Keratinocyte (primary cell): ENCODE results near the gene ALG1L2. TPM values are rescaled to one million over a fixed set of nuclear protein-coding genes. Genes with fewer than 3 reads are reported as not detected.
"Not testable (repeated sequence)": the region's sequence is repeated elsewhere in the genome, so short reads cannot be mapped to it uniquely, and the experiment has no call there.

ENCODE experiments used
- DNase-seq: peaks from one replicate; pipeline ENCODE4 v3.0.0-alpha.2; 2011; ENCODE audit warnings: low read depth, missing footprints, low spot score
- FAIRE-seq: peaks from 2 replicates; lab custom pipeline; 2011; peaks lifted over from hg19 to GRCh38; lab: Jason Lieb, UNC
- H2AFZ ChIP-seq: 2 replicates; pipeline ENCODE4 v1.6.0; 2012; ENCODE audit warnings: low read length, control low read depth, inconsistent platforms; ENCODE audit not compliant: control insufficient read depth
- H3K27ac ChIP-seq: 2 replicates; pipeline ENCODE4 v1.5.1; 2011; ENCODE audit warnings: low read length; ENCODE audit not compliant: control insufficient read depth, insufficient read depth
- H3K27me3 ChIP-seq: 3 replicates; pipeline ENCODE4 v1.6.0; 2011; ENCODE audit warnings: low read length; ENCODE audit not compliant: control insufficient read depth, insufficient read depth; ENCODE audit errors: extremely low read depth
- H3K36me3 ChIP-seq, 2 experiments: 2 replicates in 1 of 2; 3 replicates in 1 of 2; pipeline ENCODE4 v1.5.1; 2011; ENCODE audit warnings: low read length in 2 of 2, mild to moderate bottlenecking in 1 of 2; ENCODE audit not compliant: control insufficient read depth in 2 of 2, insufficient read depth in 2 of 2; ENCODE audit errors: extremely low read depth in 1 of 2
- H3K4me1 ChIP-seq: 3 replicates; pipeline ENCODE4 v1.5.1; 2011; ENCODE audit warnings: low read length; ENCODE audit not compliant: control insufficient read depth, insufficient read depth; ENCODE audit errors: extremely low read depth
- H3K4me2 ChIP-seq: 3 replicates; pipeline ENCODE4 v1.6.0; 2011; ENCODE audit warnings: low read depth, low read length; ENCODE audit not compliant: control insufficient read depth, insufficient read depth; ENCODE audit errors: extremely low read depth
- H3K4me3 ChIP-seq, 3 experiments: fragments of 200-600 bp in 1 of 3; sonication (generic) in 1 of 3; 2 replicates in 2 of 3; 3 replicates in 1 of 3; pipeline ENCODE4 v1.5.1; 2011 to 2016; ENCODE audit warnings: low read length in 3 of 3, mild to moderate bottlenecking in 3 of 3, control low read depth in 2 of 3, inconsistent platforms in 1 of 3, low read depth in 1 of 3, mixed read lengths in 1 of 3, mixed run types in 1 of 3, moderate library complexity in 1 of 3; ENCODE audit not compliant: control insufficient read depth in 2 of 3, insufficient read depth in 2 of 3; ENCODE audit errors: extremely low read depth in 1 of 3
- H3K79me2 ChIP-seq: 2 replicates; pipeline ENCODE4 v1.6.0; 2012; ENCODE audit warnings: low read length; ENCODE audit not compliant: control insufficient read depth, insufficient read depth
- H3K9ac ChIP-seq: 3 replicates; pipeline ENCODE4 v1.6.0; 2011; ENCODE audit warnings: low read length; ENCODE audit not compliant: control insufficient read depth, insufficient read depth; ENCODE audit errors: extremely low read depth
- H3K9me1 ChIP-seq: 3 replicates; pipeline ENCODE4 v1.6.0; 2011; ENCODE audit warnings: low read length; ENCODE audit not compliant: control insufficient read depth, insufficient read depth; ENCODE audit errors: extremely low read depth
- H3K9me3 ChIP-seq: 2 replicates; pipeline ENCODE4 v1.5.1; 2012; ENCODE audit warnings: low read depth, low read length; ENCODE audit not compliant: control insufficient read depth
- H4K20me1 ChIP-seq: 3 replicates; pipeline ENCODE4 v1.6.0; 2011; ENCODE audit warnings: low read length; ENCODE audit not compliant: control insufficient read depth, insufficient read depth; ENCODE audit errors: extremely low read depth
- dilution Hi-C: fragments of 300-500 bp; cut with MboI; formaldehyde crosslinking; loops from one replicate; pipeline ENCODE4 v1.7.0; 2020; ENCODE audit warnings: low sequenced_read_pairs; ENCODE audit not compliant: extremely low pct_ligation_motif_present
- polyA plus RNA-seq, 5 experiments: library from polyadenylated mRNA; depleted of rRNA in 3 of 5; stranded (reverse) in 3 of 5; stranded (forward) in 1 of 5; unstranded in 1 of 5; fragments of >200 nt; gene quantifications; 1 replicate in 1 of 5; 2 replicates in 3 of 5; 3 replicates in 1 of 5; pipeline versions ENCODE4 v1.2.1 to v1.2.3, GENCODE V29; 2011 to 2012; ENCODE audit warnings: missing spikeins in 2 of 5, low read depth in 1 of 5, low replicate concordance in 1 of 5

ALG1L2 gene
- polyA plus RNA-seq, 1 donor (not counting 4 experiments of a cell fraction or from before 2014, with no cell fraction given): not detected

- not testable (repeated sequence) for FAIRE-seq
Measured at GRCh38 chr3:130057536-130058266, 23.9 kb upstream of the ALG1L2 start.

GRCh38 chr3:130058267-130058657 is 23.4 kb upstream of the ALG1L2 start:
- H4K20me1 ChIP-seq, H3K9me3 ChIP-seq, H3K9ac ChIP-seq, H3K4me3 ChIP-seq, FAIRE-seq, H3K27ac ChIP-seq, DNase-seq, H3K79me2 ChIP-seq, H3K27me3 ChIP-seq, dilution Hi-C loops, H3K4me1 ChIP-seq, H3K36me3 ChIP-seq, H3K4me2 ChIP-seq, H2AFZ ChIP-seq, H3K9me1 ChIP-seq: not testable (repeated sequence)

More at GRCh38 chr3:130057536-130058266, 23.9 kb upstream of the ALG1L2 start:
- DNase-seq, H3K9ac ChIP-seq, H3K36me3 ChIP-seq, H3K27ac ChIP-seq, H3K4me2 ChIP-seq, H3K27me3 ChIP-seq, H2AFZ ChIP-seq, H3K79me2 ChIP-seq, H3K9me1 ChIP-seq, H3K9me3 ChIP-seq, H4K20me1 ChIP-seq, H3K4me1 ChIP-seq, dilution Hi-C loops, H3K4me3 ChIP-seq: not testable (repeated sequence)

- H3K36me3 ChIP-seq, H3K27ac ChIP-seq, H3K4me3 ChIP-seq, H3K79me2 ChIP-seq, H4K20me1 ChIP-seq, H2AFZ ChIP-seq, DNase-seq, H3K9ac ChIP-seq, H3K9me1 ChIP-seq, FAIRE-seq, H3K4me2 ChIP-seq, H3K27me3 ChIP-seq, H3K9me3 ChIP-seq, dilution Hi-C loops, H3K4me1 ChIP-seq: not testable (repeated sequence)
Measured at GRCh38 chr3:130058716-130059115, 22.9 kb upstream of the ALG1L2 start.

GRCh38 chr3:130059162-130059561 is 22.5 kb upstream of the ALG1L2 start:
- H3K27me3 ChIP-seq, H3K4me2 ChIP-seq, H2AFZ ChIP-seq, H3K27ac ChIP-seq, H3K9ac ChIP-seq, FAIRE-seq, dilution Hi-C loops, H3K79me2 ChIP-seq, H3K4me3 ChIP-seq, H3K36me3 ChIP-seq, H4K20me1 ChIP-seq, DNase-seq, H3K4me1 ChIP-seq, H3K9me3 ChIP-seq, H3K9me1 ChIP-seq: not testable (repeated sequence)
